NT2/D1 (cell line): ENCODE results near the gene PLXNA4.

Experiments used
- SUZ12 ChIP-seq: IDR thresholded peaks from 2 replicates; pipeline ENCODE4 v1.6.1; 2011; ENCODE audit not compliant: insufficient read length, insufficient read depth; ENCODE audit errors: extremely low read depth
- YY1 ChIP-seq: IDR thresholded peaks from 2 replicates; pipeline ENCODE4 v1.6.1; 2011; ENCODE audit not compliant: insufficient read length, insufficient read depth
- ZNF274 ChIP-seq: IDR thresholded peaks from 2 replicates; pipeline ENCODE4 v1.6.1; 2011; ENCODE audit warnings: mild to moderate bottlenecking, low read depth, low read length

DNA sequence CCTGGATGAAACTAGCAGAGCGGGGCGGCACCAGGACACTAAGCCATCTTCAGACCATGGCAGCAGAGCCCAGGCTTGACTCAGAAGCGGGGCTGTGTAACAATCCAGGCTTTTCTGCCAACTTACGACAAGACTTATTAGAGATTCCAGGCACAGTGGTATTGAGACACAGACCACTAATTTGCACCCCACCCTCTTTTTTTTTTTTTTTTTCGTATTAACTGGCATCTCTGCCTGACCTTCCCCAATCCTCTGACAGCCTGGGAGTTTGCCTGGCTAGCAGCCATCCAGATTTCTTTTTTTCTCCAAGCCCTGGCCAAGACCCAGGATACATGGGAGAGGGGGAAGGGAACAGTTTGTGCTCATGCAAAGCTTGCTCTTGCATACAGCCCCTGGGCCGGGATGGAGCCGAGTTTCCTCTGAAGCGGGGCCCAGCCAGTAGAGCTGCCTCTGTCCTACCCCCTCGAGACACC is 182.4 kb downstream of the PLXNA4 start:
- TF ChIP-seq ZNF274 (no peak), SUZ12 (no peak), YY1 (no peak)
